H1 (cell line): ENCODE results near the gene GABRR2. TPM values are rescaled to one million over a fixed set of nuclear protein-coding genes. Genes with fewer than 3 reads are reported as not detected.

Source experiments
- CTCF ChIA-PET: fragments of 300-600 bp; sonication (Branson Sonifier 250); formaldehyde crosslinking; loops from one replicate; lab custom pipeline; 2021; ENCODE audit not compliant: partially characterized antibody; lab: Charles Lee
- POLR2A ChIA-PET: fragments of 300-600 bp; sonication (Branson Sonifier 250); formaldehyde crosslinking; loops from one replicate; lab custom pipeline; 2021; ENCODE audit warnings: inconsistent platforms; ENCODE audit not compliant: partially characterized antibody; lab: Charles Lee
- DNase-seq, 2 experiments: peaks; one replicate each; pipeline versions ENCODE4 v3.0.0 to v3.0.0-alpha.2; 2010 to 2022; ENCODE audit warnings: low spot score in 2 of 2, low read depth in 1 of 2, mixed read lengths in 1 of 2
- FAIRE-seq: peaks from 2 replicates; lab custom pipeline; 2011; peaks lifted over from hg19 to GRCh38; lab: Jason Lieb, UNC
- H2AFZ ChIP-seq: 2 replicates; pipeline ENCODE4 v1.8.1; 2012; ENCODE audit warnings: low read length, inconsistent platforms
- H2AK5ac ChIP-seq: 2 replicates; pipeline ENCODE4 v1.6.1; 2013; ENCODE audit warnings: low read depth, low read length
- H2BK120ac ChIP-seq: replicated peaks from 2 replicates; pipeline ENCODE3; 2013; ENCODE audit warnings: low read depth, low read length, inconsistent platforms
- H2BK12ac ChIP-seq: 2 replicates; pipeline ENCODE4 v1.6.1; 2013; ENCODE audit warnings: low read depth, low read length
- H2BK15ac ChIP-seq: 2 replicates; pipeline ENCODE4 v1.6.1; 2013; ENCODE audit warnings: low read length
- H2BK20ac ChIP-seq: 2 replicates; pipeline ENCODE4 v1.6.1; 2013; ENCODE audit warnings: low read length
- H2BK5ac ChIP-seq: 2 replicates; pipeline ENCODE4 v1.6.1; 2013; ENCODE audit warnings: low read depth, low read length
- H3K14ac ChIP-seq: 2 replicates; pipeline ENCODE4 v1.6.1; 2013; ENCODE audit warnings: inconsistent platforms; ENCODE audit not compliant: insufficient read length
- H3K18ac ChIP-seq: 2 replicates; pipeline ENCODE4 v1.6.1; 2013; ENCODE audit warnings: low read length; ENCODE audit errors: extremely low read depth
- H3K23ac ChIP-seq: 2 replicates; pipeline ENCODE4 v1.6.1; 2013; ENCODE audit warnings: inconsistent platforms; ENCODE audit not compliant: insufficient read length
- H3K23me2 ChIP-seq: 2 replicates; pipeline ENCODE4 v1.6.1; 2013; ENCODE audit warnings: low read depth, low read length
- H3K27ac ChIP-seq: 2 replicates; pipeline ENCODE4 v1.6.1; 2011; ENCODE audit warnings: low read depth, low read length, inconsistent platforms
- H3K27me3 ChIP-seq, 4 experiments: replicated peaks in 1 of 4; 1 replicate in 1 of 4; 2 replicates in 3 of 4; pipeline versions ENCODE4 v1.6.1 to v1.8.1; 2011 to 2013; ENCODE audit warnings: low read length in 3 of 4, mild to moderate bottlenecking in 3 of 4, inconsistent platforms in 2 of 4, mixed read lengths in 2 of 4, moderate library complexity in 1 of 4; ENCODE audit not compliant: control insufficient read depth in 3 of 4, insufficient read depth in 3 of 4; ENCODE audit errors: extremely low read depth in 1 of 4
- H3K36me3 ChIP-seq, 4 experiments: 2 replicates each; pipeline versions ENCODE4 v1.6.1 to v1.8.1; 2011 to 2013; ENCODE audit warnings: mild to moderate bottlenecking in 4 of 4, low read length in 3 of 4, moderate library complexity in 2 of 4, control low read depth in 1 of 4, inconsistent platforms in 1 of 4; ENCODE audit not compliant: insufficient read depth in 4 of 4, control insufficient read depth in 2 of 4
- H3K4ac ChIP-seq: replicated peaks from 2 replicates; pipeline ENCODE3; 2013; ENCODE audit warnings: low read length, low read depth, mixed read lengths, inconsistent platforms; ENCODE audit not compliant: insufficient read length
- H3K4me1 ChIP-seq, 4 experiments: replicated peaks in 1 of 4; 1 replicate in 1 of 4; 2 replicates in 3 of 4; pipeline versions ENCODE4 v1.6.1 to v1.8.1; 2011 to 2013; ENCODE audit warnings: low read length in 3 of 4, inconsistent platforms in 2 of 4, mixed read lengths in 1 of 4; ENCODE audit not compliant: insufficient read depth in 4 of 4, control insufficient read depth in 3 of 4
- H3K4me2 ChIP-seq, 2 experiments: 2 replicates each; pipeline versions ENCODE4 v1.6.1 to v1.8.1; 2011 to 2013; ENCODE audit warnings: low read depth in 2 of 2, low read length in 2 of 2, control low read depth in 1 of 2, inconsistent platforms in 1 of 2, mild to moderate bottlenecking in 1 of 2; ENCODE audit not compliant: insufficient read depth in 1 of 2
- H3K4me3 ChIP-seq, 4 experiments: fragments of 200-600, 300-600 bp in 1 of 4; sonication (generic), shearing (Covaris generic), sonication (Bioruptor Twin) in 1 of 4; 2 replicates each; pipeline versions ENCODE4 v1.5.1 to v1.8.1; 2011 to 2016; ENCODE audit warnings: low read length in 4 of 4, low read depth in 3 of 4, control low read depth in 2 of 4, inconsistent platforms in 2 of 4, mild to moderate bottlenecking in 2 of 4, mixed read lengths in 1 of 4, moderate library complexity in 1 of 4; ENCODE audit not compliant: insufficient read depth in 2 of 4; ENCODE audit errors: extremely low read depth in 1 of 4
- H3K56ac ChIP-seq: replicated peaks from 2 replicates; pipeline ENCODE3; 2013; ENCODE audit warnings: low read depth, mild to moderate bottlenecking, mixed read lengths, low read length, inconsistent platforms; ENCODE audit not compliant: insufficient read length
- H3K79me1 ChIP-seq: 2 replicates; pipeline ENCODE4 v1.6.1; 2013; ENCODE audit warnings: low read depth, low read length, control low read depth
- H3K79me2 ChIP-seq, 2 experiments: 2 replicates each; pipeline versions ENCODE4 v1.6.1 to v1.8.1; 2012 to 2013; ENCODE audit warnings: low read length in 2 of 2, mild to moderate bottlenecking in 2 of 2, inconsistent platforms in 1 of 2; ENCODE audit not compliant: insufficient read depth in 2 of 2, control insufficient read depth in 1 of 2
- H3K9ac ChIP-seq, 4 experiments: replicated peaks in 1 of 4; 1 replicate in 1 of 4; 2 replicates in 3 of 4; pipeline versions ENCODE4 v1.6.1 to v1.8.1; 2011 to 2013; ENCODE audit warnings: low read depth in 3 of 4, low read length in 3 of 4, control low read depth in 2 of 4, mild to moderate bottlenecking in 2 of 4, moderate library complexity in 2 of 4, inconsistent platforms in 1 of 4; ENCODE audit errors: extremely low read depth in 1 of 4
- H3K9me3 ChIP-seq, 2 experiments: 2 replicates each; pipeline versions ENCODE4 v1.6.1 to v1.8.1; 2012 to 2013; ENCODE audit warnings: mild to moderate bottlenecking in 2 of 2, moderate library complexity in 2 of 2, control low read depth in 1 of 2, inconsistent platforms in 1 of 2, low read depth in 1 of 2, low read length in 1 of 2, mixed read lengths in 1 of 2; ENCODE audit not compliant: insufficient read depth in 2 of 2
- H4K20me1 ChIP-seq, 2 experiments: replicated peaks in 1 of 2; 2 replicates each; pipeline versions ENCODE3 to v1.8.1; 2011 to 2013; ENCODE audit warnings: inconsistent platforms in 2 of 2, low read length in 2 of 2, mild to moderate bottlenecking in 1 of 2; ENCODE audit not compliant: insufficient read depth in 2 of 2, control insufficient read depth in 1 of 2
- H4K5ac ChIP-seq: 2 replicates; pipeline ENCODE4 v1.6.1; 2013; ENCODE audit warnings: low read length, low read depth, mixed read lengths, inconsistent platforms; ENCODE audit not compliant: insufficient read length
- H4K8ac ChIP-seq: 2 replicates; pipeline ENCODE4 v1.8.0; 2013; ENCODE audit warnings: mild to moderate bottlenecking, moderate library complexity, low read length, inconsistent platforms; ENCODE audit not compliant: insufficient read depth; ENCODE audit errors: extremely low read depth
- H4K91ac ChIP-seq: replicated peaks from 2 replicates; pipeline ENCODE3; 2013; ENCODE audit warnings: low read length, mixed read lengths, inconsistent platforms; ENCODE audit not compliant: insufficient read length
- BCL11A ChIP-seq, 2 experiments: IDR thresholded peaks; one replicate each; pipeline ENCODE4 v1.6.1; 2011; ENCODE audit warnings: low read depth in 2 of 2, low read length in 2 of 2, mild to moderate bottlenecking in 2 of 2
- BRCA1 ChIP-seq: IDR thresholded peaks from 2 replicates; pipeline ENCODE4 v1.6.1; 2012; ENCODE audit warnings: low read depth, low read length, improper control_type of control experiment
- CBX5 ChIP-seq: fragments of 300-800, 300-1000 bp; sonication (generic); IDR thresholded peaks from 2 replicates; pipeline ENCODE4 v1.7.1; 2016; ENCODE audit warnings: antibody characterized with exemption, low read length, low read depth
- CREB1 ChIP-seq: IDR thresholded peaks from 2 replicates; pipeline ENCODE4 v1.6.1; 2012; ENCODE audit warnings: inconsistent platforms
- E2F6 ChIP-seq: IDR thresholded peaks from 2 replicates; pipeline ENCODE4 v1.6.1; 2012; ENCODE audit warnings: inconsistent platforms
- EZH2 ChIP-seq: fragments of 200-600 bp; sonication (generic); IDR thresholded peaks from 2 replicates; pipeline ENCODE4 v1.7.1; 2012; ENCODE audit warnings: low read depth, mild to moderate bottlenecking, moderate library complexity, low read length, inconsistent platforms; ENCODE audit not compliant: severe bottlenecking
- GABPA ChIP-seq: IDR thresholded peaks from 2 replicates; pipeline ENCODE4 v1.6.1; 2011; ENCODE audit warnings: mild to moderate bottlenecking, low read length, moderate library complexity, borderline replicate concordance; ENCODE audit not compliant: insufficient read depth
- HDAC2 ChIP-seq, 2 experiments: fragments of 300-600 bp in 1 of 2; sonication (generic) in 1 of 2; IDR thresholded peaks; 2 replicates each; pipeline ENCODE4 v1.6.1; 2011 to 2012; ENCODE audit warnings: low read depth in 2 of 2, low read length in 2 of 2, mild to moderate bottlenecking in 2 of 2, moderate library complexity in 2 of 2, borderline replicate concordance in 1 of 2, inconsistent platforms in 1 of 2
- KDM1A ChIP-seq: fragments of 200-600, 300-600 bp; sonication (generic); IDR thresholded peaks from 2 replicates; pipeline ENCODE4 v1.7.1; 2016; ENCODE audit warnings: mild to moderate bottlenecking, low read length, borderline replicate concordance
- RBBP5 ChIP-seq: IDR thresholded peaks from 2 replicates; pipeline ENCODE4 v1.7.1; 2012; ENCODE audit warnings: low read depth, mild to moderate bottlenecking, inconsistent platforms, low read length, moderate library complexity, borderline replicate concordance
- TEAD4 ChIP-seq: IDR thresholded peaks from 2 replicates; pipeline ENCODE4 v1.6.1; 2012; ENCODE audit warnings: low read depth, low read length, inconsistent platforms, mixed read lengths
- USF2 ChIP-seq: IDR thresholded peaks from 2 replicates; pipeline ENCODE4 v1.6.1; 2011; ENCODE audit warnings: low read length, improper control_type of control experiment
- YY1 ChIP-seq: IDR thresholded peaks from 2 replicates; pipeline ENCODE4 v1.6.1; 2011; ENCODE audit warnings: low read depth, mild to moderate bottlenecking, low read length
- WGBS, 2 experiments: shearing (Covaris generic) in 1 of 2; methylation state at CpG; one replicate each; pipeline versions ENCODE4 v1.1.6 to v1.1.7; 2013 to 2015; ENCODE audit warnings: low lambda C conversion rate in 2 of 2, mixed read lengths in 2 of 2, inconsistent platforms in 1 of 2, low coverage in 1 of 2, missing lambda C conversion rate in 1 of 2; ENCODE audit not compliant: insufficient replicate concordance in 2 of 2, insufficient coverage in 1 of 2, insufficient read length in 1 of 2; ENCODE audit errors: extremely low coverage in 1 of 2, missing lambda C conversion rate in 1 of 2; 5-methylcytosine and 5-hydroxymethylcytosine counted together
- polyA plus RNA-seq, 7 experiments: library from polyadenylated mRNA; depleted of rRNA in 3 of 7; stranded (reverse) in 5 of 7; unstranded in 2 of 7; fragments of >200 nt in 5 of 7; fragments of 200-250 nt in 2 of 7; gene quantifications; 1 replicate in 5 of 7; 2 replicates in 1 of 7; 4 replicates in 1 of 7; pipeline versions ENCODE4 v1.2.1 to v1.2.3, GENCODE V29; 2011 to 2013; ENCODE audit warnings: missing spikeins in 2 of 7, mixed read lengths in 2 of 7
- total RNA-seq: library from RNA; stranded (reverse); fragmentation: NEBNext Ultra II Directional; extraction: Animal tissue kit (Norgen Biotek cat#: 25700); gene quantifications from 2 replicates; pipeline ENCODE4 v1.2.1, GENCODE V29; 2021

Gene GABRR2
- total and polyA plus RNA-seq, 2 of the 8 experiments (the other 6 are each of a cell fraction or from before 2014, with no cell fraction given) = not detected

- H4K20me1 ChIP-seq = no peaks in the 10 kb centered on the region
- H4K8ac ChIP-seq = no peak overlapping the region
- no peak overlapping the region for H3K23ac ChIP-seq
- H3K9ac ChIP-seq = no peak overlapping the region
- H3K4me1 ChIP-seq = no peaks in the 10 kb centered on the region
- FAIRE-seq (no peak), DNase-seq (no peak)
- H3K14ac ChIP-seq = no peak overlapping the region
- H3K79me1 ChIP-seq = no peaks in the 10 kb centered on the region
- no peak overlapping the region for H3K56ac ChIP-seq
- H2AFZ ChIP-seq = no peak overlapping the region; the same call in 1 of the 2 replicates
- H3K27me3 ChIP-seq = no peaks in the 10 kb centered on the region
- CTCF ChIA-PET = interaction anchor here (0.7 to 1.2 kb wide), 2 partner anchors 108 to 990 kb away, joined by 3 to 4 read pairs; no protein-coding TSS in a partner anchor
- H4K5ac ChIP-seq = no peak overlapping the region
- no peak overlapping the region for H2BK12ac ChIP-seq
- H2BK15ac ChIP-seq = no peak overlapping the region
- no peak overlapping the region for H4K91ac ChIP-seq
- no peak overlapping the region for H3K4me2 ChIP-seq
- no peak overlapping the region for H3K18ac ChIP-seq
- H2BK120ac ChIP-seq = no peak overlapping the region
- no peak overlapping the region for H3K27ac ChIP-seq
- H2BK5ac ChIP-seq = no peak overlapping the region
- H3K4ac ChIP-seq = no peak overlapping the region
- H3K4me3 ChIP-seq = no peak overlapping the region
- no peak overlapping the region for H2BK20ac ChIP-seq
- H3K36me3 ChIP-seq = no peaks in the 10 kb centered on the region
- H3K9me3 ChIP-seq = no peaks in the 10 kb centered on the region
- H2AK5ac ChIP-seq = no peak overlapping the region
- no peaks in the 10 kb centered on the region for H3K23me2 ChIP-seq
- 96% methylated on average over 4 of the region's 4 CpGs; no CpG with 5 or more reads in 1 of the 2 experiments for WGBS, 2 experiments
- POLR2A ChIA-PET = no interaction called here
- no peaks in the 10 kb centered on the region for H3K79me2 ChIP-seq
- TF ChIP-seq TEAD4 (no peak), BCL11A (IDR thresholded peaks at IDR 0.05; ENCODE audit: low read depth in 2 of 2, low read length in 2 of 2) (no peak), GABPA (no peak), E2F6 (no peak), RBBP5 (no peak), EZH2 (no peak), USF2 (no peak), YY1 (no peak), HDAC2 (IDR thresholded peaks at IDR 0.05; ENCODE audit: borderline replicate concordance in 1 of 2, low read depth in 2 of 2, low read length in 2 of 2) (no peak), CREB1 (no peak), CBX5 (no peak), BRCA1 (no peak), KDM1A (no peak)
These were observed 39.2 kb downstream of the GABRR2 start for GRCh38 chr6:89275900-89276299.
